HepG2 (cell line): ENCODE data around the gene MORF4L1. TPM values are rescaled to one million over a fixed set of nuclear protein-coding genes. Genes with fewer than 3 reads are reported as not detected.
A peak's percentile ranks its signal among the peaks of the same experiment; 100 is the strongest.
"Not testable (repeated sequence)": the region's sequence is repeated elsewhere in the genome, so short reads cannot be mapped to it uniquely, and the experiment has no call there.

Source experiments
- ATAC-seq: fragments of 200-7000 bp; cut with Tn5 transposase; 3 replicates; pipeline ENCODE4 v1.9.1; 2020; ENCODE audit warnings: mild to moderate bottlenecking, moderate library complexity
- BruUV-seq: library from RNA; stranded (reverse); fragments of 400-500 nt; replicated peaks from 2 replicates; lab custom pipeline; 2021; lab: Mats Ljungman, UMichigan
- CTCF ChIA-PET: fragments of 300-600 bp; formaldehyde crosslinking; extraction: SDS; loops from one replicate; lab custom pipeline; 2021; ENCODE audit warnings: low total read pairs, inconsistent platforms, low intra/inter-chr PET ratio; lab: Yijun Ruan, JAX
- POLR2A ChIA-PET: fragments of 350-600 bp; sonication (Branson Sonifier 250); formaldehyde crosslinking; loops from one replicate; lab custom pipeline; 2020; ENCODE audit warnings: antibody characterized with exemption, inconsistent platforms; lab: Yijun Ruan, JAX
- DNase-seq: peaks from one replicate; pipeline ENCODE4 v3.0.0-alpha.2; 2015; ENCODE audit warnings: low spot score
- FAIRE-seq: peaks from 3 replicates; lab custom pipeline; 2011; peaks lifted over from hg19 to GRCh38; lab: Jason Lieb, UNC
- H2AFZ ChIP-seq: one replicate; pipeline ENCODE4 v1.6.1; 2011; ENCODE audit warnings: low read length, inconsistent platforms
- H3K27ac ChIP-seq: fragments of 300-600 bp; 3 replicates; pipeline ENCODE4 v1.8.0; 2011; ENCODE audit warnings: mixed run types, mild to moderate bottlenecking, mixed read lengths, low read length, inconsistent platforms; ENCODE audit not compliant: insufficient read depth; ENCODE audit errors: extremely low read length
- H3K27me3 ChIP-seq, 2 experiments: fragments of 200-600 bp in 1 of 2; 2 replicates in 1 of 2; 3 replicates in 1 of 2; pipeline versions ENCODE4 v1.6.0 to v1.8.0; 2011; ENCODE audit warnings: low read length in 2 of 2, mild to moderate bottlenecking in 2 of 2, moderate library complexity in 2 of 2, inconsistent platforms in 1 of 2; ENCODE audit not compliant: insufficient read depth in 2 of 2, control insufficient read depth in 1 of 2
- H3K36me3 ChIP-seq, 2 experiments: fragments of 200-600 bp in 1 of 2; replicated peaks in 1 of 2; 2 replicates in 1 of 2; 3 replicates in 1 of 2; pipeline versions ENCODE4 v1.5.1 to v1.8.0; 2011; ENCODE audit warnings: low read length in 2 of 2, inconsistent platforms in 1 of 2; ENCODE audit not compliant: insufficient read depth in 2 of 2, control insufficient read depth in 1 of 2
- H3K4me1 ChIP-seq: 2 replicates; pipeline ENCODE4 v1.5.1; 2012; ENCODE audit warnings: low read length, inconsistent platforms; ENCODE audit not compliant: insufficient read depth
- H3K4me2 ChIP-seq: 2 replicates; pipeline ENCODE4 v1.6.0; 2011; ENCODE audit warnings: low read depth, low read length, inconsistent platforms
- H3K4me3 ChIP-seq, 3 experiments: fragments of 200-600 bp in 1 of 3; sonication (generic), shearing (Covaris generic) in 1 of 3; replicated peaks in 1 of 3; 2 replicates each; pipeline ENCODE4 v1.5.1; 2011 to 2016; ENCODE audit warnings: low read length in 3 of 3, inconsistent platforms in 2 of 3, low read depth in 2 of 3, mild to moderate bottlenecking in 2 of 3, control low read depth in 1 of 3, mixed read lengths in 1 of 3; ENCODE audit not compliant: insufficient read depth in 1 of 3
- H3K79me2 ChIP-seq: one replicate; pipeline ENCODE4 v1.6.1; 2011; ENCODE audit warnings: low read length, inconsistent platforms; ENCODE audit not compliant: insufficient read depth
- H3K9ac ChIP-seq: 2 replicates; pipeline ENCODE4 v1.6.0; 2011; ENCODE audit warnings: mild to moderate bottlenecking, low read depth, low read length, inconsistent platforms; ENCODE audit not compliant: insufficient read depth
- H3K9me3 ChIP-seq: 2 replicates; pipeline ENCODE4 v1.5.1; 2012; ENCODE audit warnings: mild to moderate bottlenecking, low read length
- H4K20me1 ChIP-seq: 2 replicates; pipeline ENCODE4 v1.6.0; 2011; ENCODE audit warnings: inconsistent platforms, mild to moderate bottlenecking, low read length, moderate library complexity; ENCODE audit not compliant: insufficient read depth
- CC2D1A ChIP-seq: sonication (generic); formaldehyde crosslinking; IDR thresholded peaks from 2 replicates; pipeline ENCODE4 v1.8.1; 2023; ENCODE audit warnings: mild to moderate bottlenecking, missing genetic modification reagents
- HNF4A ChIP-seq: sonication (generic); formaldehyde crosslinking; IDR thresholded peaks from 2 replicates; pipeline ENCODE4 v1.4.0; 2020; ENCODE audit warnings: missing genetic modification reagents
- HNF4G ChIP-seq, 2 experiments: sonication (generic) in 1 of 2; formaldehyde crosslinking in 1 of 2; IDR thresholded peaks; 2 replicates each; pipeline versions ENCODE4 v1.4.0 to v1.6.1; 2011 to 2020; ENCODE audit warnings: borderline replicate concordance in 2 of 2, low read depth in 2 of 2, mild to moderate bottlenecking in 2 of 2, low read length in 1 of 2, missing genetic modification reagents in 1 of 2, moderate library complexity in 1 of 2
- NFYB ChIP-seq: sonication (generic); formaldehyde crosslinking; IDR thresholded peaks from 2 replicates; pipeline ENCODE4 v1.4.0; 2020; ENCODE audit warnings: missing genetic modification reagents
- NFYC ChIP-seq: IDR thresholded peaks from 2 replicates; pipeline ENCODE4 v1.6.1; 2016; ENCODE audit warnings: missing genetic modification reagents, missing compliant biosample characterization
- PHF21A ChIP-seq: sonication (generic); formaldehyde crosslinking; IDR thresholded peaks from 2 replicates; pipeline ENCODE4 v1.5.0; 2020; ENCODE audit warnings: mild to moderate bottlenecking, missing genetic modification reagents
- POLR2A ChIP-seq, 2 experiments: IDR thresholded peaks; 2 replicates each; pipeline ENCODE4 v1.6.1; 2011; ENCODE audit warnings: low read depth in 2 of 2, low read length in 2 of 2, mild to moderate bottlenecking in 1 of 2, moderate library complexity in 1 of 2; ENCODE audit not compliant: insufficient read depth in 1 of 2
- SOX13 ChIP-seq, 3 experiments: fragments of 450-650 bp in 1 of 3; sonication (generic) in 1 of 3; formaldehyde crosslinking in 1 of 3; IDR thresholded peaks in 2 of 3; conservative IDR thresholded peaks in 1 of 3; 2 replicates each; pipeline versions ENCODE4 v1.5.0 to v1.6.1; 2016 to 2020; ENCODE audit warnings: antibody characterized with exemption in 1 of 3, mild to moderate bottlenecking in 1 of 3, missing compliant biosample characterization in 1 of 3, missing genetic modification reagents in 1 of 3, moderate library complexity in 1 of 3
- TFAP4 ChIP-seq: sonication (generic); IDR thresholded peaks from 2 replicates; pipeline ENCODE4 v1.6.1; 2016; ENCODE audit warnings: low read depth, borderline replicate concordance
- ZC3H4 ChIP-seq: sonication (generic); formaldehyde crosslinking; IDR thresholded peaks from 2 replicates; pipeline ENCODE4 v1.4.0; 2020; ENCODE audit warnings: missing genetic modification reagents, borderline replicate concordance
- ZFP36L1 ChIP-seq: sonication (generic); formaldehyde crosslinking; IDR thresholded peaks from 2 replicates; pipeline ENCODE4 v1.8.0; 2022; ENCODE audit warnings: mild to moderate bottlenecking, missing genetic modification reagents, moderate library complexity
- ZNF143 ChIP-seq: sonication (generic); formaldehyde crosslinking; IDR thresholded peaks from 2 replicates; pipeline ENCODE4 v1.4.0; 2020; ENCODE audit warnings: missing genetic modification reagents
- ZNF30 ChIP-seq: sonication (generic); formaldehyde crosslinking; IDR thresholded peaks from 2 replicates; pipeline ENCODE4 v1.5.0; 2020; ENCODE audit warnings: mild to moderate bottlenecking, missing genetic modification reagents
- ZNF331 ChIP-seq: sonication (generic); formaldehyde crosslinking; IDR thresholded peaks from 2 replicates; pipeline ENCODE4 v1.4.0; 2020; ENCODE audit warnings: missing genetic modification reagents
- ZNF644 ChIP-seq: IDR thresholded peaks from 2 replicates; pipeline ENCODE4 v1.6.1; 2016; ENCODE audit warnings: low read depth
- WGBS: methylation state at CpG from one replicate; pipeline ENCODE4 v1.1.6; 2017; ENCODE audit warnings: low lambda C conversion rate; 5-methylcytosine and 5-hydroxymethylcytosine counted together
- in situ Hi-C: cut with HindIII; loops from 2 replicates; pipeline ENCODE4 v1.10.0; 2017; ENCODE audit warnings: low pct_unique_long_range_greater_than_20kb; ENCODE audit not compliant: extremely low pct_ligation_motif_present
- intact Hi-C: fragments of 100-400 bp; cut with micrococcal nuclease; formaldehyde crosslinking; loops from one replicate; pipeline ENCODE4 v1.10.0; 2022; ENCODE audit not compliant: unreplicated experiment
- polyA plus RNA-seq, 8 experiments: library from polyadenylated mRNA; depleted of rRNA in 3 of 8; stranded (reverse) in 7 of 8; unstranded in 1 of 8; fragments of >200 nt; fragmentation: Illumina TruSeq in 4 of 8; extraction: Trizol in 4 of 8; gene quantifications; 2 replicates each; pipeline versions ENCODE4 v1.2.1 to v1.2.3, GENCODE V29; 2011 to 2016; ENCODE audit warnings: low read depth in 4 of 8, missing spikeins in 1 of 8, mixed read lengths in 1 of 8; ENCODE audit not compliant: insufficient read depth in 1 of 8
- total RNA-seq, 5 experiments: library from RNA; depleted of rRNA; stranded (reverse); fragments of >200 nt; fragmentation: Illumina TruSeq; extraction: Trizol; gene quantifications; 2 replicates each; pipeline ENCODE4 v1.2.3, GENCODE V29; 2016; ENCODE audit warnings: low read depth in 1 of 5
- TF ChIP-seq, protein P1 (sequence below): sonication (generic); formaldehyde crosslinking; IDR thresholded peaks from 2 replicates; pipeline ENCODE4 v1.5.0; 2020; ENCODE audit warnings: missing genetic modification reagents

Gene MORF4L1
- total and polyA plus RNA-seq, 2 of the 13 experiments (the other 11 are each of a cell fraction or from before 2014, with no cell fraction given), result 218 to 219 TPM

DNA sequence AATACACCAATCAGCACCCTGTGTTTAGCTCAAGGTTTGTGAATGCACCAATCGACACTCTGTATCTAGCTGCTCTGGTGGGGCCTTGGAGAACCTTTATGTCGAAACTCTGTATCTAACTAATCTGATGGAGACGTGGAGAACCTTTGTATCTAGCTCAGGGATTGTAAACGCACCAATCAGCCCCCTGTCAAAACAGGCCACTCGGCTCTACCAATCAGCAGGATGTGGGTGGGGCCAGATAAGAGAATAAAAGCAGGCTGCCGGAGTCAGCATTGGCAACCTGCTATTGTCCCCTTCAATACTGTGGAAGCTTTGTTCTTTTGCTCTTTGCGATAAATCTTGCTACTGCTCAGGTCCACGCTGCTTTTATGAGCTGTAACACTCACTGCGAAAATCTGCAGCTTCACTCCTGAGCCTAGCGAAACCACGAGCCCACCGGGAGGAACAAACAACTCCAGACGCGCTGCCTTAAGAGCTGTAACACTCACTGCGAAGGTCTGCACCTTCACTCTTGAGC lies 25.2 kb upstream of the MORF4L1 start:
- POLR2A ChIA-PET, result interaction anchor here (1.1 kb wide), 1 partner anchor 26 kb away, joined by 3 read pairs; no protein-coding TSS in a partner anchor
- BruUV-seq, H3K27me3 ChIP-seq, H4K20me1 ChIP-seq, H3K9me3 ChIP-seq, CTCF ChIA-PET, H3K36me3 ChIP-seq, intact Hi-C loops, in situ Hi-C loops, H3K27ac ChIP-seq, ATAC-seq, FAIRE-seq, DNase-seq, H3K79me2 ChIP-seq, H3K4me3 ChIP-seq, H3K9ac ChIP-seq: not testable (repeated sequence)
- peak overlapping the region; percentile 32; the same call in 1 of the 2 replicates for H3K4me2 ChIP-seq
- H2AFZ ChIP-seq, result peak overlapping the region; percentile 27
- peaks cover 29% of the 10 kb centered on the region for H3K4me1 ChIP-seq
- TF ChIP-seq NFYB (peak; percentile 71), NFYC (peak; percentile 65), POLR2A (IDR thresholded peaks at IDR 0.05; ENCODE audit: insufficient read depth in 1 of 2, low read depth in 2 of 2, low read length in 2 of 2) (peak in 1 of 2 experiments; percentile 55; a peak in 1 of 4 replicates)
- 74% methylated on average over 11 of the region's 15 CpGs for WGBS

GRCh38 chr15:78850352-78850751 lies 22.3 kb upstream of the MORF4L1 start:
- peak overlapping the region; percentile 4 for H3K27ac ChIP-seq
- FAIRE-seq, result no peak
- ChIA-PET POLR2A (no interaction called here), CTCF (no interaction called here)
- H2AFZ ChIP-seq, result no peak overlapping the region
- 95% methylated on average over 2 of the region's 2 CpGs for WGBS
- no peak overlapping the region for H3K9ac ChIP-seq
- H3K4me2 ChIP-seq, result peak overlapping the region; percentile 56
- H3K4me1 ChIP-seq, result peaks cover 38% of the 10 kb centered on the region
- no peaks in the 10 kb centered on the region for H3K36me3 ChIP-seq
- no peaks in the 10 kb centered on the region for H4K20me1 ChIP-seq
- in situ Hi-C loops, result no loop called here
- intact Hi-C loops, result no loop called here
- H3K4me3 ChIP-seq, result no peak overlapping the region
- peak; percentile 43; the same call in 1 of the 2 replicates for TF ChIP-seq HNF4A (CRISPR knock-in tag)
- TF ChIP-seq SOX13 (IDR thresholded peaks at IDR 0.05), result no peak
- TF ChIP-seq SOX13 (CRISPR knock-in tag; conservative IDR thresholded peaks at IDR 0.05 in 1 of 2, IDR thresholded peaks at IDR 0.05 in 1 of 2), result no peak
- no peak for TF ChIP-seq ZNF143 (CRISPR knock-in tag)
- no peak for TF ChIP-seq TFAP4
- TF ChIP-seq ZFP36L1 (CRISPR knock-in tag), result no peak
- 0 out of 2 replicates have a peak, but pooled peaks have one; percentile 8 for TF ChIP-seq PHF21A (CRISPR knock-in tag)
- no peak for TF ChIP-seq CC2D1A (CRISPR knock-in tag)
- TF ChIP-seq HNF4G (IDR thresholded peaks at IDR 0.05; ENCODE audit: borderline replicate concordance, low read depth, low read length), result 0 out of 2 replicates have a peak, but pooled peaks have one; percentile 20
- no peak for TF ChIP-seq HNF4G (CRISPR knock-in tag; IDR thresholded peaks at IDR 0.05; ENCODE audit: borderline replicate concordance, low read depth)
- TF ChIP-seq ZC3H4 (CRISPR knock-in tag), result no peak
- TF ChIP-seq, protein P1, sequence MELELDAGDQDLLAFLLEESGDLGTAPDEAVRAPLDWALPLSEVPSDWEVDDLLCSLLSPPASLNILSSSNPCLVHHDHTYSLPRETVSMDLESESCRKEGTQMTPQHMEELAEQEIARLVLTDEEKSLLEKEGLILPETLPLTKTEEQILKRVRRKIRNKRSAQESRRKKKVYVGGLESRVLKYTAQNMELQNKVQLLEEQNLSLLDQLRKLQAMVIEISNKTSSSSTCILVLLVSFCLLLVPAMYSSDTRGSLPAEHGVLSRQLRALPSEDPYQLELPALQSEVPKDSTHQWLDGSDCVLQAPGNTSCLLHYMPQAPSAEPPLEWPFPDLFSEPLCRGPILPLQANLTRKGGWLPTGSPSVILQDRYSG, result no peak
- peak; percentile 41; the same call in 1 of the 2 replicates for TF ChIP-seq ZNF644 (CRISPR knock-in tag)
- no peak for TF ChIP-seq ZNF30 (CRISPR knock-in tag)
- TF ChIP-seq ZNF331 (CRISPR knock-in tag), result no peak
- no peak for DNase-seq
- H3K27me3 ChIP-seq, result no peaks in the 10 kb centered on the region
- BruUV-seq, result no TSS peak
- no peaks in the 10 kb centered on the region for H3K9me3 ChIP-seq
- no peaks in the 10 kb centered on the region for H3K79me2 ChIP-seq
- ATAC-seq, result no peak
